Astrocyte (in vitro differentiated cells and primary cell): ENCODE measurements around the gene ATXN2.
"Not testable (repeated sequence)": the region's sequence is repeated elsewhere in the genome, so short reads cannot be mapped to it uniquely, and the experiment has no call there.

Experiments used
- EZH2 ChIP-seq: IDR thresholded peaks from 2 replicates; pipeline ENCODE4 v1.6.1; 2012; ENCODE audit warnings: mild to moderate bottlenecking, low read length, inconsistent platforms; ENCODE audit not compliant: insufficient read depth
- TF ChIP-seq, protein P1 (sequence below): IDR thresholded peaks from 2 replicates; pipeline ENCODE4 v1.5.1; 2011; ENCODE audit warnings: low read depth, mild to moderate bottlenecking, inconsistent platforms, low read length, moderate library complexity; ENCODE audit not compliant: insufficient read depth

DNA sequence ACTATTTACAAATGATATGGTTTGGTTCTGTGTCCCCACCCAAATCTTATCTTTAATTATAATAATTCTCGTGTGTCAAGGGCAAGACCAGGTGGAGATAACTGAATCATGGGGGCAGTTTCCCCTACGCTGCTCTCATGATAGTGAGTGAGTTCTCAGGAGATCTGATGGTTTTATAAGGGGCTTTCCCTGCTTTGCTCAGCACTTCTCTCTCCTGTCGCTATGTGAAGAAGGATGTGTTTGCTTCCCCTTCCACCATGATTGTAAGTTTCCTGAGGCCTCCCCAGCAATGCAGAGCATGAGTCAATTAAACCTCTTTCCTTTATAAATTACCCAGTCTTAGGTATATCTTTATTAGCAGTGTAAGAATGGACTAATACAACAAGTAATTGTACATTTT is 43.8 kb downstream of the ATXN2 start:
- TF ChIP-seq, protein P1, sequence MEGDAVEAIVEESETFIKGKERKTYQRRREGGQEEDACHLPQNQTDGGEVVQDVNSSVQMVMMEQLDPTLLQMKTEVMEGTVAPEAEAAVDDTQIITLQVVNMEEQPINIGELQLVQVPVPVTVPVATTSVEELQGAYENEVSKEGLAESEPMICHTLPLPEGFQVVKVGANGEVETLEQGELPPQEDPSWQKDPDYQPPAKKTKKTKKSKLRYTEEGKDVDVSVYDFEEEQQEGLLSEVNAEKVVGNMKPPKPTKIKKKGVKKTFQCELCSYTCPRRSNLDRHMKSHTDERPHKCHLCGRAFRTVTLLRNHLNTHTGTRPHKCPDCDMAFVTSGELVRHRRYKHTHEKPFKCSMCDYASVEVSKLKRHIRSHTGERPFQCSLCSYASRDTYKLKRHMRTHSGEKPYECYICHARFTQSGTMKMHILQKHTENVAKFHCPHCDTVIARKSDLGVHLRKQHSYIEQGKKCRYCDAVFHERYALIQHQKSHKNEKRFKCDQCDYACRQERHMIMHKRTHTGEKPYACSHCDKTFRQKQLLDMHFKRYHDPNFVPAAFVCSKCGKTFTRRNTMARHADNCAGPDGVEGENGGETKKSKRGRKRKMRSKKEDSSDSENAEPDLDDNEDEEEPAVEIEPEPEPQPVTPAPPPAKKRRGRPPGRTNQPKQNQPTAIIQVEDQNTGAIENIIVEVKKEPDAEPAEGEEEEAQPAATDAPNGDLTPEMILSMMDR, result not testable (repeated sequence)
- not testable (repeated sequence) for TF ChIP-seq EZH2
